KMS-11 (cell line): ENCODE results near the gene MAGEB10.

Experiments
- H2AFZ ChIP-seq: fragments of 200-600 bp; sonication (generic); 2 replicates; pipeline ENCODE4 v1.6.1; 2016; ENCODE audit warnings: antibody characterized with exemption, mixed run types, low read depth
- H3K27ac ChIP-seq: fragments of 200-600 bp; sonication (generic); 2 replicates; pipeline ENCODE4 v1.6.1; 2016; ENCODE audit warnings: mild to moderate bottlenecking, mixed run types
- H3K27me3 ChIP-seq: fragments of 200-600 bp; sonication (generic); 2 replicates; pipeline ENCODE4 v1.6.1; 2017; ENCODE audit warnings: mild to moderate bottlenecking, low read depth, mixed run types, moderate library complexity; ENCODE audit not compliant: insufficient read depth
- H3K36me3 ChIP-seq: fragments of 200-600 bp; sonication (generic); 2 replicates; pipeline ENCODE4 v1.6.1; 2017; ENCODE audit warnings: mild to moderate bottlenecking, mixed run types; ENCODE audit not compliant: insufficient read depth
- H3K4me1 ChIP-seq: fragments of 200-600 bp; sonication (generic); 2 replicates; pipeline ENCODE4 v1.6.1; 2016; ENCODE audit warnings: mild to moderate bottlenecking, low read depth, mixed run types; ENCODE audit not compliant: poor library complexity, severe bottlenecking
- H3K4me2 ChIP-seq: fragments of 200-600 bp; sonication (generic); 2 replicates; pipeline ENCODE4 v1.7.0; 2016; ENCODE audit warnings: mild to moderate bottlenecking, mixed run types
- H3K4me3 ChIP-seq: fragments of 200-600 bp; sonication (generic); IDR thresholded peaks from 2 replicates; pipeline ENCODE4 v1.6.1; 2017; ENCODE audit warnings: low read depth, low read length, mixed read lengths; ENCODE audit not compliant: insufficient read depth
- H3K79me2 ChIP-seq: fragments of 200-600 bp; sonication (generic); 2 replicates; pipeline ENCODE4 v1.6.1; 2016; ENCODE audit warnings: low read depth, mixed run types; ENCODE audit not compliant: insufficient read depth
- H3K9ac ChIP-seq: fragments of 200-600 bp; sonication (generic); 2 replicates; pipeline ENCODE4 v1.6.1; 2016; ENCODE audit warnings: mild to moderate bottlenecking, mixed run types
- H4K20me1 ChIP-seq: fragments of 200-600 bp; sonication (generic); 2 replicates; pipeline ENCODE4 v1.6.1; 2016; ENCODE audit warnings: mild to moderate bottlenecking, mixed run types; ENCODE audit not compliant: insufficient read depth
- CTCF ChIP-seq: fragments of 200-600 bp; sonication (generic); conservative IDR thresholded peaks from 2 replicates; pipeline ENCODE4 v1.6.1; 2017; ENCODE audit warnings: low read depth, mild to moderate bottlenecking, antibody characterized with exemption, low read length, moderate library complexity, mixed read lengths

Gene MAGEB10

GRCh38 chrX:27860337-27860736, 52.5 kb downstream of the MAGEB10 start:
- no peaks in the 10 kb centered on the region for H3K36me3 ChIP-seq
- H3K4me2 ChIP-seq: no peak overlapping the region

GRCh38 chrX:27863809-27864208, 56.0 kb downstream of the MAGEB10 start:
- Histone ChIP-seq H3K4me1 (no peaks in the 10 kb centered on the region), H3K4me3 (no peak overlapping the region)

More at GRCh38 chrX:27860337-27860736, 52.5 kb downstream of the MAGEB10 start:
- no peaks in the 10 kb centered on the region for H3K79me2 ChIP-seq
- H3K4me3 ChIP-seq: no peak overlapping the region
- H3K27me3 ChIP-seq: no peaks in the 10 kb centered on the region
- TF ChIP-seq CTCF: no peak
- H3K4me1 ChIP-seq: no peaks in the 10 kb centered on the region
- H4K20me1 ChIP-seq: no peaks in the 10 kb centered on the region
- no peak overlapping the region for H3K27ac ChIP-seq
- no peak overlapping the region for H3K9ac ChIP-seq
- H2AFZ ChIP-seq: no peak overlapping the region

More at GRCh38 chrX:27863809-27864208, 56.0 kb downstream of the MAGEB10 start:
- no peak for TF ChIP-seq CTCF
- H3K27me3 ChIP-seq: no peaks in the 10 kb centered on the region
- no peak overlapping the region for H3K4me2 ChIP-seq
- no peak overlapping the region for H3K27ac ChIP-seq
- no peak overlapping the region for H2AFZ ChIP-seq
- H4K20me1 ChIP-seq: no peaks in the 10 kb centered on the region
- no peaks in the 10 kb centered on the region for H3K36me3 ChIP-seq
- H3K79me2 ChIP-seq: no peaks in the 10 kb centered on the region
- no peak overlapping the region for H3K9ac ChIP-seq
